Ectodermal cell (in vitro differentiated cells): ENCODE results near the gene EIF1AY.

Experiments
- H3K27ac ChIP-seq: 2 replicates; pipeline ENCODE4 v1.7.0; 2013; ENCODE audit warnings: mild to moderate bottlenecking, low read depth, low read length; ENCODE audit not compliant: insufficient read depth, poor library complexity, severe bottlenecking
- H3K27me3 ChIP-seq: 2 replicates; pipeline ENCODE4 v1.7.0; 2013; ENCODE audit warnings: mild to moderate bottlenecking, low read length; ENCODE audit not compliant: insufficient read depth, control insufficient read depth, poor library complexity, severe bottlenecking
- H3K36me3 ChIP-seq: one replicate; pipeline ENCODE4 v1.7.0; 2013; ENCODE audit warnings: low read length; ENCODE audit not compliant: control insufficient read depth, insufficient read depth
- H3K4me1 ChIP-seq: one replicate; pipeline ENCODE4 v1.7.0; 2013; ENCODE audit warnings: low read length; ENCODE audit not compliant: control insufficient read depth, insufficient read depth
- H3K4me3 ChIP-seq: 2 replicates; pipeline ENCODE4 v1.7.0; 2013; ENCODE audit warnings: low read depth, low read length, control low read depth; ENCODE audit not compliant: insufficient read depth
- H3K9me3 ChIP-seq: 2 replicates; pipeline ENCODE4 v1.7.0; 2013; ENCODE audit warnings: mild to moderate bottlenecking, low read length, moderate library complexity; ENCODE audit not compliant: control insufficient read depth
- WGBS, 2 experiments: methylation state at CpG; one replicate each; pipeline ENCODE4 v1.1.7; 2013; ENCODE audit warnings: missing lambda C conversion rate in 2 of 2; 5-methylcytosine and 5-hydroxymethylcytosine counted together

EIF1AY gene

GRCh38 chrY:20558677-20559076, 16.9 kb upstream of the EIF1AY start:
- no peak overlapping the region for H3K4me3 ChIP-seq
- no peaks in the 10 kb centered on the region for H3K27me3 ChIP-seq
- H3K9me3 ChIP-seq: no peaks in the 10 kb centered on the region
- H3K36me3 ChIP-seq: no peaks in the 10 kb centered on the region
- H3K4me1 ChIP-seq: no peaks in the 10 kb centered on the region
- WGBS, 2 experiments: 53 to 73% methylated on average over 2 of the region's 2 CpGs
- H3K27ac ChIP-seq: no peak overlapping the region

- Histone ChIP-seq H3K4me1 (no peaks in the 10 kb centered on the region), H3K27me3 (no peaks in the 10 kb centered on the region), H3K27ac (no peak overlapping the region), H3K36me3 (no peaks in the 10 kb centered on the region), H3K4me3 (no peak overlapping the region), H3K9me3 (no peaks in the 10 kb centered on the region)
- WGBS, 2 experiments: 83 to 85% methylated on average over 2 of the region's 2 CpGs
These were observed 15.6 kb upstream of the EIF1AY start for GRCh38 chrY:20559873-20560512.

GRCh38 chrY:20571306-20571705, 4.3 kb upstream of the EIF1AY start:
- WGBS, 2 experiments: no CpG with 5 or more reads among the region's 3 CpGs

GRCh38 chrY:20576506-20576905, 930 bp downstream of the EIF1AY start:
- Histone ChIP-seq H3K4me1 (no peaks in the 10 kb centered on the region), H3K36me3 (no peaks in the 10 kb centered on the region), H3K27ac (no peak overlapping the region), H3K4me3 (peak overlapping the region; percentile 71), H3K27me3 (no peaks in the 10 kb centered on the region), H3K9me3 (no peaks in the 10 kb centered on the region)
- WGBS, 2 experiments: 0 to 7% methylated on average over 2 to 3 of the region's 5 CpGs

More at GRCh38 chrY:20571306-20571705, 4.3 kb upstream of the EIF1AY start:
- Histone ChIP-seq H3K4me3 (no peak overlapping the region), H3K9me3 (no peaks in the 10 kb centered on the region), H3K27me3 (no peaks in the 10 kb centered on the region), H3K4me1 (no peaks in the 10 kb centered on the region), H3K27ac (no peak overlapping the region), H3K36me3 (no peaks in the 10 kb centered on the region)

- WGBS, 2 experiments: 89 to 94% methylated on average over 3 of the region's 3 CpGs
- Histone ChIP-seq H3K36me3 (no peaks in the 10 kb centered on the region), H3K4me3 (no peak overlapping the region), H3K9me3 (no peaks in the 10 kb centered on the region), H3K27me3 (no peaks in the 10 kb centered on the region), H3K4me1 (no peaks in the 10 kb centered on the region), H3K27ac (no peak overlapping the region)
These were observed 2.6 kb downstream of the EIF1AY start for GRCh38 chrY:20578206-20578605.

- H3K27ac ChIP-seq: no peak overlapping the region
- no peaks in the 10 kb centered on the region for H3K36me3 ChIP-seq
- H3K9me3 ChIP-seq: no peaks in the 10 kb centered on the region
- 91 to 100% methylated on average over 2 to 3 of the region's 3 CpGs for WGBS, 2 experiments
- H3K4me3 ChIP-seq: no peak overlapping the region
- no peaks in the 10 kb centered on the region for H3K4me1 ChIP-seq
- no peaks in the 10 kb centered on the region for H3K27me3 ChIP-seq
These were observed 6.1 kb downstream of the EIF1AY start for GRCh38 chrY:20581687-20582086.

- H3K9me3 ChIP-seq: no peaks in the 10 kb centered on the region
- H3K4me1 ChIP-seq: no peaks in the 10 kb centered on the region
- no peak overlapping the region for H3K27ac ChIP-seq
- H3K36me3 ChIP-seq: peaks cover 3% of the 10 kb centered on the region
- H3K27me3 ChIP-seq: no peaks in the 10 kb centered on the region
- 100% methylated on average over 3 of the region's 4 CpGs for WGBS, 2 experiments
- H3K4me3 ChIP-seq: no peak overlapping the region
These were observed 10.6 kb downstream of the EIF1AY start for GRCh38 chrY:20586161-20586560.
